AG10803 (cell line): ENCODE data around the gene COL4A4.

Source experiments
- DNase-seq: peaks from one replicate; pipeline ENCODE4 v3.0.0; 2010; ENCODE audit warnings: low read depth
- H3K4me3 ChIP-seq: 2 replicates; pipeline ENCODE4 v1.5.1; 2011; ENCODE audit warnings: mild to moderate bottlenecking, low read length, control low read depth
- CTCF ChIP-seq: conservative IDR thresholded peaks from 2 replicates; pipeline ENCODE4 v1.5.1; 2011; ENCODE audit warnings: mild to moderate bottlenecking, low read length, control low read depth, inconsistent platforms

COL4A4 gene

GRCh38 chr2:227194219-227194618, 30.2 kb upstream of the COL4A4 start:
- DNase-seq: no peak
- no peak overlapping the region for H3K4me3 ChIP-seq
- TF ChIP-seq CTCF: no peak

GRCh38 chr2:227192491-227192890, 28.5 kb upstream of the COL4A4 start:
- DNase-seq: no peak
- no peak overlapping the region for H3K4me3 ChIP-seq
- TF ChIP-seq CTCF: no peak

GRCh38 chr2:227191367-227191766, 27.4 kb upstream of the COL4A4 start:
- peak; percentile 6 for DNase-seq
- no peak for TF ChIP-seq CTCF
- H3K4me3 ChIP-seq: no peak overlapping the region

GRCh38 chr2:227188292-227188691, 24.3 kb upstream of the COL4A4 start:
- TF ChIP-seq CTCF: no peak
- H3K4me3 ChIP-seq: no peak overlapping the region
- peak; percentile 27 for DNase-seq

- DNase-seq: no peak
- H3K4me3 ChIP-seq: no peak overlapping the region
- TF ChIP-seq CTCF: no peak
Observed at GRCh38 chr2:227186751-227187150, 22.7 kb upstream of the COL4A4 start.

GRCh38 chr2:227185615-227186232, 21.7 kb upstream of the COL4A4 start:
- no peak for DNase-seq
- no peak for TF ChIP-seq CTCF
- no peak overlapping the region for H3K4me3 ChIP-seq

- TF ChIP-seq CTCF: no peak
- no peak overlapping the region for H3K4me3 ChIP-seq
- DNase-seq: no peak
Observed at GRCh38 chr2:227183657-227184367, 19.8 kb upstream of the COL4A4 start.
